Measurements from ENCODE around the gene ITPK1.

The ITPK1 gene

GRCh38 chr14:92890830-92891588, 224.7 kb downstream of the ITPK1 start:
- Histone ChIP-seq H3K36me3 (ENCODE audit: insufficient read depth, low read length) (no peaks in the 10 kb centered on the region), H3K9me3 (ENCODE audit: control insufficient read depth, insufficient read depth, low read length) (no peaks in the 10 kb centered on the region; the same call in 1 of the 2 replicates)

GRCh38 chr14:92888896-92889295, 226.8 kb downstream of the ITPK1 start:
- no peaks in the 10 kb centered on the region for H3K9me3 ChIP-seq (ENCODE audit: control insufficient read depth, insufficient read depth, low read length)
- H3K4me1 ChIP-seq (ENCODE audit: insufficient read depth, low read length) = no peaks in the 10 kb centered on the region
- H3K36me3 ChIP-seq (ENCODE audit: insufficient read depth, low read length) = no peaks in the 10 kb centered on the region
- no peak overlapping the region for H3K9ac ChIP-seq (ENCODE audit: low read depth, low read length)

More at GRCh38 chr14:92890830-92891588, 224.7 kb downstream of the ITPK1 start:
- no peak overlapping the region for H3K9ac ChIP-seq (ENCODE audit: low read depth, low read length)
- no peaks in the 10 kb centered on the region for H3K4me1 ChIP-seq (ENCODE audit: insufficient read depth, low read length)

- no peaks in the 10 kb centered on the region for H3K4me1 ChIP-seq (ENCODE audit: insufficient read depth, low read length)
- H3K9ac ChIP-seq (ENCODE audit: low read depth, low read length) = no peak overlapping the region
- H3K36me3 ChIP-seq (ENCODE audit: insufficient read depth, low read length) = no peaks in the 10 kb centered on the region
- no peaks in the 10 kb centered on the region for H3K9me3 ChIP-seq (ENCODE audit: control insufficient read depth, insufficient read depth, low read length)
These were observed 228.6 kb downstream of the ITPK1 start for GRCh38 chr14:92887157-92887556.

All from ES-I3 (cell line).